ENCODE results near the gene PSME3IP1. TPM values are rescaled to one million over a fixed set of nuclear protein-coding genes. Genes with fewer than 3 reads are reported as not detected.

Gene PSME3IP1
- total and polyA plus RNA-seq, 2 donors from 2014 or later, result 79.1 to 84.6 TPM

- intact Hi-C loops (cut with DNase I), result no loop called here
- no peaks in the 10 kb centered on the region for H3K9me3 ChIP-seq (ENCODE audit: control insufficient read depth in 2 of 3, insufficient read depth in 1 of 3, low read length in 3 of 3)
- no peak for FAIRE-seq
- DNase-seq, result no peak
- H3K36me3 ChIP-seq (ENCODE audit: control insufficient read depth in 2 of 3, insufficient read depth in 3 of 3, low read length in 3 of 3), result peaks cover 10 to 61% (median 37%) of the 10 kb centered on the region in 3 donors
- H3K9ac ChIP-seq (ENCODE audit: low read length in 3 of 3), result no peak overlapping the region
- no peaks in the 10 kb centered on the region for H3K27me3 ChIP-seq (ENCODE audit: control insufficient read depth, insufficient read depth, low read length)
- H3K4me1 ChIP-seq (ENCODE audit: control insufficient read depth in 2 of 3, insufficient read depth in 2 of 3, low read depth in 1 of 3, low read length in 3 of 3), result peaks cover 0 to 8% (median 0%) of the 10 kb centered on the region in 3 donors
- TF ChIP-seq, protein P1, sequence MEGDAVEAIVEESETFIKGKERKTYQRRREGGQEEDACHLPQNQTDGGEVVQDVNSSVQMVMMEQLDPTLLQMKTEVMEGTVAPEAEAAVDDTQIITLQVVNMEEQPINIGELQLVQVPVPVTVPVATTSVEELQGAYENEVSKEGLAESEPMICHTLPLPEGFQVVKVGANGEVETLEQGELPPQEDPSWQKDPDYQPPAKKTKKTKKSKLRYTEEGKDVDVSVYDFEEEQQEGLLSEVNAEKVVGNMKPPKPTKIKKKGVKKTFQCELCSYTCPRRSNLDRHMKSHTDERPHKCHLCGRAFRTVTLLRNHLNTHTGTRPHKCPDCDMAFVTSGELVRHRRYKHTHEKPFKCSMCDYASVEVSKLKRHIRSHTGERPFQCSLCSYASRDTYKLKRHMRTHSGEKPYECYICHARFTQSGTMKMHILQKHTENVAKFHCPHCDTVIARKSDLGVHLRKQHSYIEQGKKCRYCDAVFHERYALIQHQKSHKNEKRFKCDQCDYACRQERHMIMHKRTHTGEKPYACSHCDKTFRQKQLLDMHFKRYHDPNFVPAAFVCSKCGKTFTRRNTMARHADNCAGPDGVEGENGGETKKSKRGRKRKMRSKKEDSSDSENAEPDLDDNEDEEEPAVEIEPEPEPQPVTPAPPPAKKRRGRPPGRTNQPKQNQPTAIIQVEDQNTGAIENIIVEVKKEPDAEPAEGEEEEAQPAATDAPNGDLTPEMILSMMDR (IDR thresholded peaks at IDR 0.05; ENCODE audit: borderline replicate concordance, extremely low read depth, insufficient read depth), result no peak
- no peak overlapping the region for H3K27ac ChIP-seq (ENCODE audit: low read depth in 2 of 2, low read length in 2 of 2)
- H3K4me3 ChIP-seq (ENCODE audit: low read length in 3 of 3), result no peak overlapping the region
These were observed 48.9 kb upstream of the PSME3IP1 start for GRCh38 chr16:57234707-57235092.

DNA sequence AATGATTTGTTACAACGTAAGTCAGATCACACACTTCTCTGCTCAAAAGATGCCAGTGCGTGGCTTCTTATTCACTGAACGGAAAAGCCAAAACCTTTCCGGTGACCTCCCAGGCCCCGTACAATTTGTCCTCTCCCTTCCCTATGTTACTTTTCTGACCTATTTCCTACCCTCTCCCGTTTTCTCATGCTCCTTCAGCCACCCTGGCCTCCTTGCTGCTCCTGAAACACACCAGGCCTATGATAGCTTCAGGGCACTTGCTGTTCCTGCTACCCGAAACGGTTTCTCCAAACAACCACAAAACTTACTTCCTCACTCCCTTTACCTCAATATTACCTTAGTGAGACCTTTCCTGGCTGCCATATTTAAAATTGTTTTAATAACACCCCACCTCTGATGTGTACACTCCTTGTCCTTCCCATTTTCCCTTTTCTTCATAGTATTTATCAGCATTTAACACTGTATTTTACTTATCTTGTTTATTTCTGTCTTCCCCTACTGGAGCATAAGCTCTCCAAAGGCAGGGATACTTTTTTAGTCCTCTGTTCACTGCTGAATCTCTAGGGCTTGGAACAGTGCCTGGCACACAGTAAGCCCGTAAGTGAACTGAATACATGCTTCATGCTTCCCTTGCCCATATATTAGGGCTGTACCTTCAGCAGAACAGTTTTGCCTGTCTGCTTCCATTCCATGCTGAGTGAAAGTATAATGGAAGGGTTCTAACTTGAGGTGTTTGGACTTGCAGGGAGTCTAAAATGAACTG lies 48.3 kb upstream of the PSME3IP1 start:
- Histone ChIP-seq H3K9me3 (ENCODE audit: control insufficient read depth in 2 of 3, insufficient read depth in 1 of 3, low read length in 3 of 3) (no peaks in the 10 kb centered on the region), H3K27ac (ENCODE audit: low read depth in 2 of 2, low read length in 2 of 2) (no peak overlapping the region), H3K4me3 (ENCODE audit: low read length in 3 of 3) (no peak overlapping the region), H3K36me3 (ENCODE audit: control insufficient read depth in 2 of 3, insufficient read depth in 3 of 3, low read length in 3 of 3) (peaks cover 8 to 59% (median 37%) of the 10 kb centered on the region in 3 donors), H3K9ac (ENCODE audit: low read length in 3 of 3) (no peak overlapping the region), H3K27me3 (ENCODE audit: control insufficient read depth, insufficient read depth, low read length) (no peaks in the 10 kb centered on the region), H3K4me1 (ENCODE audit: control insufficient read depth in 2 of 3, insufficient read depth in 2 of 3, low read depth in 1 of 3, low read length in 3 of 3) (peaks cover 0 to 3% (median 0%) of the 10 kb centered on the region in 3 donors)
- TF ChIP-seq, protein P1 (IDR thresholded peaks at IDR 0.05; ENCODE audit: borderline replicate concordance, extremely low read depth, insufficient read depth), result no peak
- no peak for DNase-seq
- intact Hi-C loops (cut with DNase I), result no loop called here
- FAIRE-seq, result no peak

- TF ChIP-seq, protein P1 (IDR thresholded peaks at IDR 0.05; ENCODE audit: borderline replicate concordance, extremely low read depth, insufficient read depth), result no peak
- Histone ChIP-seq H3K9ac (ENCODE audit: low read length in 3 of 3) (no peak overlapping the region), H3K4me3 (ENCODE audit: low read length in 3 of 3) (no peak overlapping the region), H3K9me3 (ENCODE audit: control insufficient read depth in 2 of 3, insufficient read depth in 1 of 3, low read length in 3 of 3) (no peaks in the 10 kb centered on the region), H3K27ac (ENCODE audit: low read depth in 2 of 2, low read length in 2 of 2) (no peak overlapping the region), H3K36me3 (ENCODE audit: control insufficient read depth in 2 of 3, insufficient read depth in 3 of 3, low read length in 3 of 3) (peaks cover 12 to 57% (median 40%) of the 10 kb centered on the region in 3 donors), H3K4me1 (ENCODE audit: control insufficient read depth in 2 of 3, insufficient read depth in 2 of 3, low read depth in 1 of 3, low read length in 3 of 3) (no peaks in the 10 kb centered on the region), H3K27me3 (ENCODE audit: control insufficient read depth, insufficient read depth, low read length) (no peaks in the 10 kb centered on the region)
- intact Hi-C loops (cut with DNase I), result no loop called here
- DNase-seq (no peak), FAIRE-seq (no peak)
These were observed 46.0 kb upstream of the PSME3IP1 start for GRCh38 chr16:57231821-57232350.

Data from kidney (tissue), 14 donors.